Keratinocyte (primary cell): Measurements from ENCODE around the gene MMEL1.

Source experiments
- CTCF ChIP-seq, 3 experiments: IDR thresholded peaks in 1 of 3; conservative IDR thresholded peaks in 1 of 3; optimal IDR thresholded peaks in 1 of 3; 2 replicates in 2 of 3; 3 replicates in 1 of 3; pipeline versions ENCODE3 to v1.5.1; 2011; ENCODE audit warnings: low read length in 3 of 3, mild to moderate bottlenecking in 3 of 3, moderate library complexity in 2 of 3, control low read depth in 1 of 3, inconsistent platforms in 1 of 3; ENCODE audit not compliant: insufficient read depth in 2 of 3; ENCODE audit errors: extremely low read depth in 1 of 3
- EZH2 ChIP-seq: IDR thresholded peaks from one replicate; pipeline ENCODE4 v1.6.1; 2012; ENCODE audit warnings: inconsistent platforms, mild to moderate bottlenecking, low read length, moderate library complexity

GRCh38 chr1:2604156-2604843 is 28.5 kb downstream of the MMEL1 start:
- TF ChIP-seq CTCF (optimal IDR thresholded peaks at IDR 0.05 in 1 of 3, IDR thresholded peaks at IDR 0.05 in 1 of 3, conservative IDR thresholded peaks at IDR 0.05 in 1 of 3; ENCODE audit: extremely low read depth in 1 of 3, insufficient read depth in 2 of 3, low read length in 3 of 3) (no peak), EZH2 (no peak)
